HepG2 (cell line): ENCODE results near the gene CEBPZOS. TPM values are rescaled to one million over a fixed set of nuclear protein-coding genes. Genes with fewer than 3 reads are reported as not detected.

Source experiments
- ATAC-seq: fragments of 200-7000 bp; cut with Tn5 transposase; 3 replicates; pipeline ENCODE4 v1.9.1; 2020; ENCODE audit warnings: mild to moderate bottlenecking, moderate library complexity
- BruUV-seq: library from RNA; stranded (reverse); fragments of 400-500 nt; replicated peaks from 2 replicates; lab custom pipeline; 2021; lab: Mats Ljungman, UMichigan
- CTCF ChIA-PET: fragments of 300-600 bp; formaldehyde crosslinking; extraction: SDS; loops from one replicate; lab custom pipeline; 2021; ENCODE audit warnings: low total read pairs, inconsistent platforms, low intra/inter-chr PET ratio; lab: Yijun Ruan, JAX
- POLR2A ChIA-PET: fragments of 350-600 bp; sonication (Branson Sonifier 250); formaldehyde crosslinking; loops from one replicate; lab custom pipeline; 2020; ENCODE audit warnings: antibody characterized with exemption, inconsistent platforms; lab: Yijun Ruan, JAX
- DNase-seq: peaks from one replicate; pipeline ENCODE4 v3.0.0-alpha.2; 2015; ENCODE audit warnings: low spot score
- FAIRE-seq: peaks from 3 replicates; lab custom pipeline; 2011; peaks lifted over from hg19 to GRCh38; lab: Jason Lieb, UNC
- H2AFZ ChIP-seq: one replicate; pipeline ENCODE4 v1.6.1; 2011; ENCODE audit warnings: low read length, inconsistent platforms
- H3K27ac ChIP-seq: fragments of 300-600 bp; 3 replicates; pipeline ENCODE4 v1.8.0; 2011; ENCODE audit warnings: mixed run types, mild to moderate bottlenecking, mixed read lengths, low read length, inconsistent platforms; ENCODE audit not compliant: insufficient read depth; ENCODE audit errors: extremely low read length
- H3K27me3 ChIP-seq, 2 experiments: fragments of 200-600 bp in 1 of 2; 2 replicates in 1 of 2; 3 replicates in 1 of 2; pipeline versions ENCODE4 v1.6.0 to v1.8.0; 2011; ENCODE audit warnings: low read length in 2 of 2, mild to moderate bottlenecking in 2 of 2, moderate library complexity in 2 of 2, inconsistent platforms in 1 of 2; ENCODE audit not compliant: insufficient read depth in 2 of 2, control insufficient read depth in 1 of 2
- H3K36me3 ChIP-seq, 2 experiments: fragments of 200-600 bp in 1 of 2; replicated peaks in 1 of 2; 2 replicates in 1 of 2; 3 replicates in 1 of 2; pipeline versions ENCODE4 v1.5.1 to v1.8.0; 2011; ENCODE audit warnings: low read length in 2 of 2, inconsistent platforms in 1 of 2; ENCODE audit not compliant: insufficient read depth in 2 of 2, control insufficient read depth in 1 of 2
- H3K4me1 ChIP-seq: 2 replicates; pipeline ENCODE4 v1.5.1; 2012; ENCODE audit warnings: low read length, inconsistent platforms; ENCODE audit not compliant: insufficient read depth
- H3K4me2 ChIP-seq: 2 replicates; pipeline ENCODE4 v1.6.0; 2011; ENCODE audit warnings: low read depth, low read length, inconsistent platforms
- H3K4me3 ChIP-seq, 3 experiments: fragments of 200-600 bp in 1 of 3; sonication (generic), shearing (Covaris generic) in 1 of 3; replicated peaks in 1 of 3; 2 replicates each; pipeline ENCODE4 v1.5.1; 2011 to 2016; ENCODE audit warnings: low read length in 3 of 3, inconsistent platforms in 2 of 3, low read depth in 2 of 3, mild to moderate bottlenecking in 2 of 3, control low read depth in 1 of 3, mixed read lengths in 1 of 3; ENCODE audit not compliant: insufficient read depth in 1 of 3
- H3K79me2 ChIP-seq: one replicate; pipeline ENCODE4 v1.6.1; 2011; ENCODE audit warnings: low read length, inconsistent platforms; ENCODE audit not compliant: insufficient read depth
- H3K9ac ChIP-seq: 2 replicates; pipeline ENCODE4 v1.6.0; 2011; ENCODE audit warnings: mild to moderate bottlenecking, low read depth, low read length, inconsistent platforms; ENCODE audit not compliant: insufficient read depth
- H3K9me3 ChIP-seq: 2 replicates; pipeline ENCODE4 v1.5.1; 2012; ENCODE audit warnings: mild to moderate bottlenecking, low read length
- H4K20me1 ChIP-seq: 2 replicates; pipeline ENCODE4 v1.6.0; 2011; ENCODE audit warnings: inconsistent platforms, mild to moderate bottlenecking, low read length, moderate library complexity; ENCODE audit not compliant: insufficient read depth
- ARHGAP35 ChIP-seq: sonication (generic); formaldehyde crosslinking; IDR thresholded peaks from 2 replicates; pipeline ENCODE4 v1.9.0; 2022; ENCODE audit warnings: mild to moderate bottlenecking, inconsistent platforms, moderate library complexity, missing genetic modification reagents, borderline replicate concordance
- DMTF1 ChIP-seq: sonication (generic); formaldehyde crosslinking; IDR thresholded peaks from 2 replicates; pipeline ENCODE4 v1.4.0; 2020; ENCODE audit warnings: mild to moderate bottlenecking, missing genetic modification reagents
- FLYWCH1 ChIP-seq: sonication (generic); formaldehyde crosslinking; IDR thresholded peaks from 2 replicates; pipeline ENCODE4 v1.8.1; 2023; ENCODE audit warnings: mild to moderate bottlenecking, missing genetic modification reagents
- HES4 ChIP-seq: sonication (generic); formaldehyde crosslinking; IDR thresholded peaks from 2 replicates; pipeline ENCODE4 v1.9.0; 2021; ENCODE audit warnings: mild to moderate bottlenecking, missing genetic modification reagents, borderline replicate concordance
- PHF20 ChIP-seq: sonication (generic); formaldehyde crosslinking; IDR thresholded peaks from 2 replicates; pipeline ENCODE4 v1.5.0; 2020; ENCODE audit warnings: mild to moderate bottlenecking, missing genetic modification reagents
- PTBP1 ChIP-seq: fragments of 200-400 bp; formaldehyde crosslinking; IDR thresholded peaks from 2 replicates; pipeline ENCODE4 v1.6.1; 2018; ENCODE audit warnings: low read length, low read depth; ENCODE audit not compliant: poor library complexity, severe bottlenecking
- TAF1 ChIP-seq: sonication (generic); formaldehyde crosslinking; IDR thresholded peaks from 2 replicates; pipeline ENCODE4 v1.4.0; 2020; ENCODE audit warnings: missing genetic modification reagents
- YEATS4 ChIP-seq: sonication (generic); formaldehyde crosslinking; IDR thresholded peaks from 2 replicates; pipeline ENCODE4 v1.4.0; 2020; ENCODE audit warnings: missing genetic modification reagents, borderline replicate concordance
- ZNF101 ChIP-seq: sonication (generic); formaldehyde crosslinking; IDR thresholded peaks from 2 replicates; pipeline ENCODE4 v1.4.0; 2020; ENCODE audit warnings: mild to moderate bottlenecking, low read depth, missing genetic modification reagents, borderline replicate concordance
- ZNF230 ChIP-seq: sonication (generic); formaldehyde crosslinking; IDR thresholded peaks from 2 replicates; pipeline ENCODE4 v1.4.0; 2020; ENCODE audit warnings: mild to moderate bottlenecking, missing genetic modification reagents
- ZNF510 ChIP-seq: sonication (generic); formaldehyde crosslinking; IDR thresholded peaks from 2 replicates; pipeline ENCODE4 v1.4.0; 2020; ENCODE audit warnings: low read depth, mild to moderate bottlenecking, missing genetic modification reagents
- ZNF569 ChIP-seq: sonication (generic); formaldehyde crosslinking; IDR thresholded peaks from 2 replicates; pipeline ENCODE4 v1.5.0; 2020; ENCODE audit warnings: mild to moderate bottlenecking, missing genetic modification reagents, moderate library complexity, borderline replicate concordance
- ZNF572 ChIP-seq: sonication (generic); formaldehyde crosslinking; IDR thresholded peaks from 2 replicates; pipeline ENCODE4 v1.5.1; 2020; ENCODE audit warnings: mild to moderate bottlenecking, missing genetic modification reagents
- ZNF678 ChIP-seq: sonication (generic); formaldehyde crosslinking; IDR thresholded peaks from 2 replicates; pipeline ENCODE4 v1.4.0; 2020; ENCODE audit warnings: mild to moderate bottlenecking, missing genetic modification reagents
- ZNF773 ChIP-seq: sonication (generic); formaldehyde crosslinking; IDR thresholded peaks from 2 replicates; pipeline ENCODE4 v1.4.0; 2020; ENCODE audit warnings: missing genetic modification reagents, borderline replicate concordance
- ZSCAN21 ChIP-seq: sonication (generic); formaldehyde crosslinking; IDR thresholded peaks from 2 replicates; pipeline ENCODE4 v1.8.0; 2022; ENCODE audit warnings: mild to moderate bottlenecking, missing genetic modification reagents, moderate library complexity, borderline replicate concordance
- WGBS: methylation state at CpG from one replicate; pipeline ENCODE4 v1.1.6; 2017; ENCODE audit warnings: low lambda C conversion rate; 5-methylcytosine and 5-hydroxymethylcytosine counted together
- in situ Hi-C: cut with HindIII; loops from 2 replicates; pipeline ENCODE4 v1.10.0; 2017; ENCODE audit warnings: low pct_unique_long_range_greater_than_20kb; ENCODE audit not compliant: extremely low pct_ligation_motif_present
- intact Hi-C: fragments of 100-400 bp; cut with micrococcal nuclease; formaldehyde crosslinking; loops from one replicate; pipeline ENCODE4 v1.10.0; 2022; ENCODE audit not compliant: unreplicated experiment
- polyA plus RNA-seq, 8 experiments: library from polyadenylated mRNA; depleted of rRNA in 3 of 8; stranded (reverse) in 7 of 8; unstranded in 1 of 8; fragments of >200 nt; fragmentation: Illumina TruSeq in 4 of 8; extraction: Trizol in 4 of 8; gene quantifications; 2 replicates each; pipeline versions ENCODE4 v1.2.1 to v1.2.3, GENCODE V29; 2011 to 2016; ENCODE audit warnings: low read depth in 4 of 8, missing spikeins in 1 of 8, mixed read lengths in 1 of 8; ENCODE audit not compliant: insufficient read depth in 1 of 8
- total RNA-seq, 5 experiments: library from RNA; depleted of rRNA; stranded (reverse); fragments of >200 nt; fragmentation: Illumina TruSeq; extraction: Trizol; gene quantifications; 2 replicates each; pipeline ENCODE4 v1.2.3, GENCODE V29; 2016; ENCODE audit warnings: low read depth in 1 of 5
- TF ChIP-seq, protein P1 (sequence below): sonication (generic); formaldehyde crosslinking; IDR thresholded peaks from 2 replicates; pipeline ENCODE4 v1.4.0; 2020; ENCODE audit warnings: missing genetic modification reagents, low read depth, mild to moderate bottlenecking, borderline replicate concordance
- TF ChIP-seq, protein P2 (sequence below): sonication (generic); formaldehyde crosslinking; IDR thresholded peaks from 2 replicates; pipeline ENCODE4 v1.5.0; 2020; ENCODE audit warnings: missing genetic modification reagents

CEBPZOS gene
- total and polyA plus RNA-seq, 2 of the 13 experiments (the other 11 are each of a cell fraction or from before 2014, with no cell fraction given), result 18.6 to 44.7 TPM

- ATAC-seq, result peak; percentile 97
- POLR2A ChIA-PET, result interaction anchor here (0.5 to 2.8 kb wide), 10 partner anchors 8 to 1594 kb away, joined by 3 to 12 read pairs (median 3); partner anchors contain the start of genes CEBPZ, CEBPZOS, NDUFAF7 and SRSF7
- Histone ChIP-seq H2AFZ (peak within 1 kb of the TSS; percentile 94), H3K27ac (peak within 1 kb of the TSS; percentile 74), H3K4me1 (peaks cover 61% of the 10 kb centered on the region), H4K20me1 (no peaks in the 10 kb centered on the region), H3K27me3 (no peaks in the 10 kb centered on the region; a peak in 1 of 5 replicates), H3K9me3 (no peaks in the 10 kb centered on the region), H3K4me3 (peak within 1 kb of the TSS; percentile 89 to 98 (median 94)), H3K36me3 (no peaks in the 10 kb centered on the region), H3K9ac (peak within 1 kb of the TSS; percentile 88), H3K79me2 (peaks cover 36% of the 10 kb centered on the region), H3K4me2 (peak within 1 kb of the TSS; percentile 94)
- CTCF ChIA-PET, result no interaction called here
- no peak for FAIRE-seq
- in situ Hi-C loops, result loop anchor here (5.0 to 25.0 kb wide), 2 partner anchors 70 to 730 kb away; no protein-coding TSS in a partner anchor
- DNase-seq, result peak; percentile 84
- TSS peak; percentile 73 for BruUV-seq
- 0% methylated on average over 43 of the region's 55 CpGs for WGBS
- intact Hi-C loops, result loop anchor here (2.0 kb wide), 1 partner anchor 40 kb away; the partner anchor contains the start of gene CEBPZOS
- TF ChIP-seq ZNF101 (CRISPR knock-in tag), result peak; percentile 10; the same call in 1 of the 2 replicates
- TF ChIP-seq ARHGAP35 (CRISPR knock-in tag), result peak; percentile 58; the same call in 1 of the 2 replicates
- peak; percentile 27 for TF ChIP-seq PHF20
- TF ChIP-seq TAF1 (CRISPR knock-in tag), result peak; percentile 71
- TF ChIP-seq PTBP1, result no peak
- TF ChIP-seq ZNF230 (CRISPR knock-in tag), result peak; percentile 53; the same call in 1 of the 2 replicates
- TF ChIP-seq ZNF510 (CRISPR knock-in tag), result peak; percentile 86; the same call in 1 of the 2 replicates
- TF ChIP-seq ZNF572 (CRISPR knock-in tag), result peak; percentile 81; the same call in 1 of the 2 replicates
- TF ChIP-seq, protein P1, sequence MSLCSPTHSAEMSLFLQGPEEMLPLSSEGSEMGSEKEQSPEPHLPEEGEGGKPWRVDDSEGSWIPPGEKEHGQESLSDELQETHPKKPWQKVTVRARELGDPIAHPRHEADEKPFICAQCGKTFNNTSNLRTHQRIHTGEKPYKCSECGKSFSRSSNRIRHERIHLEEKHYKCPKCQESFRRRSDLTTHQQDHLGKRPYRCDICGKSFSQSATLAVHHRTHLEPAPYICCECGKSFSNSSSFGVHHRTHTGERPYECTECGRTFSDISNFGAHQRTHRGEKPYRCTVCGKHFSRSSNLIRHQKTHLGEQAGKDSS, result no peak; the same call in 1 of the 2 replicates
- TF ChIP-seq FLYWCH1 (CRISPR knock-in tag), result 0 out of 2 replicates have a peak, but pooled peaks have one; percentile 0
- TF ChIP-seq, protein P2, sequence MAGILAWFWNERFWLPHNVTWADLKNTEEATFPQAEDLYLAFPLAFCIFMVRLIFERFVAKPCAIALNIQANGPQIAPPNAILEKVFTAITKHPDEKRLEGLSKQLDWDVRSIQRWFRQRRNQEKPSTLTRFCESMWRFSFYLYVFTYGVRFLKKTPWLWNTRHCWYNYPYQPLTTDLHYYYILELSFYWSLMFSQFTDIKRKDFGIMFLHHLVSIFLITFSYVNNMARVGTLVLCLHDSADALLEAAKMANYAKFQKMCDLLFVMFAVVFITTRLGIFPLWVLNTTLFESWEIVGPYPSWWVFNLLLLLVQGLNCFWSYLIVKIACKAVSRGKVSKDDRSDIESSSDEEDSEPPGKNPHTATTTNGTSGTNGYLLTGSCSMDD (CRISPR knock-in tag), result no peak
- peak; percentile 29; the same call in 1 of the 2 replicates for TF ChIP-seq YEATS4 (CRISPR knock-in tag)
- no peak for TF ChIP-seq DMTF1 (CRISPR knock-in tag)
- TF ChIP-seq HES4 (CRISPR knock-in tag), result peak; percentile 40; the same call in 1 of the 2 replicates
- TF ChIP-seq ZNF773, result 0 out of 2 replicates have a peak, but pooled peaks have one; percentile 6
- peak; percentile 52; the same call in 1 of the 2 replicates for TF ChIP-seq ZNF569
- peak; percentile 78; the same call in 1 of the 2 replicates for TF ChIP-seq ZSCAN21 (CRISPR knock-in tag)
- 0 out of 2 replicates have a peak, but pooled peaks have one; percentile 64 for TF ChIP-seq ZNF678 (CRISPR knock-in tag)
These were observed 39.2 kb upstream of the CEBPZOS start, which contains the start of gene EIF2AK2 for GRCh38 chr2:37156857-37157714. EIF2AK2 (minus strand) TSS chr2:37156980; CDS start chr2:37147806, 9,174 bp downstream.
